IMR-90 (cell line): ENCODE measurements around the gene KIF13A. TPM values are rescaled to one million over a fixed set of nuclear protein-coding genes. Genes with fewer than 3 reads are reported as not detected.

Experiments used
- ATAC-seq: fragments of 200-7000 bp; cut with Tn5 transposase; 2 replicates; pipeline ENCODE4 v1.9.1; 2020; ENCODE audit warnings: low read depth, mild to moderate bottlenecking, moderate library complexity
- BruUV-seq: library from RNA; stranded (reverse); fragments of 400-500 nt; replicated peaks from 2 replicates; lab custom pipeline; 2021; lab: Mats Ljungman, UMichigan
- CTCF ChIA-PET: fragments of 300-600 bp; formaldehyde crosslinking; extraction: SDS; loops from one replicate; lab custom pipeline; 2021; ENCODE audit warnings: antibody characterized with exemption; lab: Yijun Ruan, JAX
- POLR2A ChIA-PET: fragments of 300-600 bp; sonication (Branson Sonifier 250); formaldehyde crosslinking; loops from one replicate; lab custom pipeline; 2022; ENCODE audit warnings: antibody characterized with exemption; ENCODE audit not compliant: unreplicated experiment; lab: Charles Lee
- DNase-seq: peaks from one replicate; pipeline ENCODE4 v3.0.0; 2013
- H2AFZ ChIP-seq: replicated peaks from 2 replicates; pipeline ENCODE3; 2013; ENCODE audit warnings: low read length, mild to moderate bottlenecking; ENCODE audit not compliant: poor library complexity
- H2AK5ac ChIP-seq: 2 replicates; pipeline ENCODE4 v1.6.1; 2013; ENCODE audit warnings: low read depth, low read length, inconsistent platforms
- H2AK9ac ChIP-seq: replicated peaks from 2 replicates; pipeline ENCODE3; 2013; ENCODE audit warnings: mild to moderate bottlenecking, low read depth, low read length, moderate library complexity; ENCODE audit not compliant: poor library complexity
- H2BK120ac ChIP-seq: 2 replicates; pipeline ENCODE4 v1.6.1; 2013; ENCODE audit warnings: low read depth, low read length, inconsistent platforms
- H2BK15ac ChIP-seq: 3 replicates; pipeline ENCODE4 v1.6.1; 2013; ENCODE audit warnings: low read depth, low read length, inconsistent platforms
- H2BK20ac ChIP-seq: 2 replicates; pipeline ENCODE4 v1.6.1; 2013; ENCODE audit warnings: low read depth, mild to moderate bottlenecking, inconsistent platforms, low read length, moderate library complexity
- H2BK5ac ChIP-seq: 2 replicates; pipeline ENCODE4 v1.6.1; 2013; ENCODE audit warnings: mild to moderate bottlenecking, low read depth, low read length, inconsistent platforms; ENCODE audit not compliant: poor library complexity, severe bottlenecking
- H3K14ac ChIP-seq: replicated peaks from 2 replicates; pipeline ENCODE4 v1.6.1; 2013; ENCODE audit warnings: low read depth, low read length, inconsistent platforms
- H3K18ac ChIP-seq: 2 replicates; pipeline ENCODE4 v1.6.1; 2013; ENCODE audit warnings: low read depth, low read length, control low read depth
- H3K23ac ChIP-seq: 2 replicates; pipeline ENCODE4 v1.6.1; 2013; ENCODE audit warnings: low read depth, low read length, inconsistent platforms
- H3K27ac ChIP-seq: 2 replicates; pipeline ENCODE4 v1.5.1; 2013; ENCODE audit warnings: mild to moderate bottlenecking, control low read depth, low read length; ENCODE audit not compliant: insufficient read depth
- H3K27me3 ChIP-seq: 2 replicates; pipeline ENCODE4 v1.6.1; 2013; ENCODE audit warnings: low read length; ENCODE audit not compliant: control insufficient read depth, insufficient read depth
- H3K36me3 ChIP-seq: 2 replicates; pipeline ENCODE4 v1.6.1; 2013; ENCODE audit warnings: low read length, mixed read lengths; ENCODE audit not compliant: control insufficient read depth, insufficient read depth
- H3K4ac ChIP-seq: 2 replicates; pipeline ENCODE4 v1.6.1; 2013; ENCODE audit warnings: low read depth, low read length, inconsistent platforms
- H3K4me1 ChIP-seq: 2 replicates; pipeline ENCODE4 v1.6.1; 2013; ENCODE audit warnings: low read length, mixed read lengths; ENCODE audit not compliant: control insufficient read depth, insufficient read depth
- H3K4me2 ChIP-seq: 2 replicates; pipeline ENCODE4 v1.6.1; 2013; ENCODE audit warnings: low read depth, mild to moderate bottlenecking, control low read depth, low read length, moderate library complexity
- H3K4me3 ChIP-seq: 2 replicates; pipeline ENCODE4 v1.5.1; 2013; ENCODE audit warnings: low read depth, mild to moderate bottlenecking, control low read depth, low read length, moderate library complexity; ENCODE audit not compliant: insufficient read depth
- H3K56ac ChIP-seq: 2 replicates; pipeline ENCODE4 v1.6.1; 2013; ENCODE audit warnings: low read length, inconsistent platforms; ENCODE audit not compliant: insufficient read depth; ENCODE audit errors: extremely low read depth
- H3K79me1 ChIP-seq, 2 experiments: 2 replicates each; pipeline ENCODE4 v1.6.1; 2013; ENCODE audit warnings: low read length in 2 of 2, inconsistent platforms in 1 of 2, low read depth in 1 of 2
- H3K9ac ChIP-seq: 2 replicates; pipeline ENCODE4 v1.6.1; 2013; ENCODE audit warnings: low read depth, low read length, control low read depth
- H3K9me1 ChIP-seq: 2 replicates; pipeline ENCODE4 v1.6.1; 2013; ENCODE audit warnings: low read length, inconsistent platforms; ENCODE audit not compliant: insufficient read depth
- H3K9me3 ChIP-seq: 2 replicates; pipeline ENCODE4 v1.6.1; 2013; ENCODE audit warnings: low read length; ENCODE audit not compliant: control insufficient read depth, insufficient read depth
- H4K20me1 ChIP-seq: 2 replicates; pipeline ENCODE4 v1.6.1; 2013; ENCODE audit warnings: low read length, inconsistent platforms; ENCODE audit not compliant: insufficient read depth
- H4K5ac ChIP-seq: 2 replicates; pipeline ENCODE4 v1.6.1; 2013; ENCODE audit warnings: mild to moderate bottlenecking, low read depth, low read length, control low read depth
- H4K8ac ChIP-seq, 2 experiments: 2 replicates each; pipeline ENCODE4 v1.6.1; 2013; ENCODE audit warnings: low read depth in 2 of 2, low read length in 2 of 2, control low read depth in 1 of 2, inconsistent platforms in 1 of 2
- H4K91ac ChIP-seq: 2 replicates; pipeline ENCODE4 v1.6.1; 2013; ENCODE audit warnings: low read depth, low read length, inconsistent platforms; ENCODE audit not compliant: insufficient read depth
- BHLHE40 ChIP-seq: fragments of 150-350 bp; IDR thresholded peaks from 2 replicates; pipeline ENCODE4 v1.6.1; 2016; ENCODE audit warnings: mild to moderate bottlenecking, low read depth, low read length
- CEBPB ChIP-seq: IDR thresholded peaks from 2 replicates; pipeline ENCODE4 v1.6.1; 2012; ENCODE audit warnings: low read depth, low read length, improper control_type of control experiment
- ELK1 ChIP-seq: fragments of 150-350 bp; IDR thresholded peaks from 2 replicates; pipeline ENCODE4 v1.6.1; 2016; ENCODE audit warnings: low read depth, mild to moderate bottlenecking, low read length, moderate library complexity, borderline replicate concordance
- FOS ChIP-seq: fragments of 150-350 bp; IDR thresholded peaks from 2 replicates; pipeline ENCODE4 v1.6.1; 2016; ENCODE audit warnings: low read depth, low read length
- MAFK ChIP-seq: IDR thresholded peaks from 2 replicates; pipeline ENCODE4 v1.6.1; 2012; ENCODE audit warnings: low read depth, low read length, improper control_type of control experiment
- MAZ ChIP-seq: IDR thresholded peaks from 2 replicates; pipeline ENCODE4 v1.6.1; 2012; ENCODE audit warnings: low read depth, mild to moderate bottlenecking, low read length, improper control_type of control experiment, moderate library complexity, borderline replicate concordance
- MXI1 ChIP-seq: IDR thresholded peaks from 2 replicates; pipeline ENCODE4 v1.6.1; 2012; ENCODE audit warnings: low read depth, mild to moderate bottlenecking, low read length, moderate library complexity, borderline replicate concordance
- RCOR1 ChIP-seq: IDR thresholded peaks from 2 replicates; pipeline ENCODE4 v1.6.1; 2012; ENCODE audit warnings: mild to moderate bottlenecking, low read length, improper control_type of control experiment; ENCODE audit not compliant: insufficient replicate concordance
- RFX5 ChIP-seq: IDR thresholded peaks from 2 replicates; pipeline ENCODE4 v1.8.0; 2012; ENCODE audit warnings: low read depth, mild to moderate bottlenecking, low read length, moderate library complexity
- SMC3 ChIP-seq: fragments of 150-350 bp; IDR thresholded peaks from 2 replicates; pipeline ENCODE4 v1.6.1; 2016; ENCODE audit warnings: low read depth, mild to moderate bottlenecking, antibody characterized with exemption, low read length, moderate library complexity
- WGBS, 2 experiments: methylation state at CpG; one replicate each; pipeline versions ENCODE4 v1.1.5 to v1.1.7; 2013; ENCODE audit warnings: missing lambda C conversion rate in 2 of 2; ENCODE audit not compliant: insufficient read length in 1 of 2; ENCODE audit errors: extremely low coverage in 2 of 2; 5-methylcytosine and 5-hydroxymethylcytosine counted together
- dilution Hi-C: fragments of 300-500 bp; cut with HindIII; formaldehyde crosslinking; loops from one replicate; pipeline ENCODE4 v1.14.3; 2018; ENCODE audit warnings: low sequenced_read_pairs; ENCODE audit not compliant: unreplicated experiment
- in situ Hi-C: fragments of 300-500 bp; cut with MboI; formaldehyde crosslinking; loops from 3 replicates; pipeline ENCODE4 v1.14.3; 2019; ENCODE audit warnings: low sequenced_read_pairs, inconsistent platforms, mixed read lengths
- intact Hi-C: fragments of 100-400 bp; cut with micrococcal nuclease; formaldehyde crosslinking; loops from 2 replicates; pipeline ENCODE4 v1.10.0; 2022
- polyA plus RNA-seq, 3 experiments: library from polyadenylated mRNA; depleted of rRNA; stranded (reverse); fragments of >200 nt; gene quantifications; 2 replicates each; pipeline ENCODE4 v1.2.3, GENCODE V29; 2012; ENCODE audit warnings: low replicate concordance in 1 of 3
- total RNA-seq: library from RNA; depleted of rRNA; stranded (reverse); fragments of >200 nt; gene quantifications from 2 replicates; pipeline ENCODE4 v1.2.3, GENCODE V29; 2012
- TF ChIP-seq, protein P1 (sequence below): conservative IDR thresholded peaks from 2 replicates; pipeline ENCODE4 v1.5.1; 2012; ENCODE audit warnings: mild to moderate bottlenecking, low read depth, low read length, improper control_type of control experiment

Gene KIF13A
- total and polyA plus RNA-seq, 2 of the 4 experiments (the other 2 are of a cell fraction), result 23.3 to 51.8 TPM

DNA sequence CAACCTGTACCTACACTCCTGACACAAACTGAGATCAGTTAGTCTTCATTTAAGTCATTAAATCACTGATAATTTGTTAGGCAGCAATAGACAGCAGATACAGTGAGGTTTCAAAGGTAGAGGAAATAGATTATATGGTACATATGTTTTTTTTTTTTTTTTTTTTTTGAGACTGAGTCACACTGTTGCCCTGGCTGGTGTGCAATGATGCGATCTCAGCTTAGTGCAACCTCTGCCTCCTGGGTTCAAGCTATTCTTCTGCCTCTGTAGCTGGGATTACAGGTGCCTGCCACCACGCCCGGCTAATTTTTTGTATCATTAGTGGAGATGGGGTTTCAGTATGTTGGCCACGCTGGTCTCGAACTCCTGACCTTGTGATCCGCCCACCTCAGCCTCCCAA lies 38.2 kb upstream of the KIF13A start:
- H3K23ac ChIP-seq, result no peak overlapping the region
- no peaks in the 10 kb centered on the region; a peak in 1 of 4 replicates for H3K79me1 ChIP-seq
- H2BK5ac ChIP-seq, result no peak overlapping the region
- H3K9me3 ChIP-seq, result no peaks in the 10 kb centered on the region
- 80% methylated on average over 1 of the region's 6 CpGs; no CpG with 5 or more reads in 1 of the 2 experiments for WGBS, 2 experiments
- no peak overlapping the region for H3K4ac ChIP-seq
- no peak overlapping the region for H3K56ac ChIP-seq
- H3K4me2 ChIP-seq, result no peak overlapping the region
- intact Hi-C loops (no loop called here), dilution Hi-C loops (no loop called here), in situ Hi-C loops (no loop called here)
- H3K36me3 ChIP-seq, result no peaks in the 10 kb centered on the region
- H3K18ac ChIP-seq, result no peak overlapping the region
- H4K5ac ChIP-seq, result no peak overlapping the region
- no peak overlapping the region for H2BK20ac ChIP-seq
- ATAC-seq (no peak), DNase-seq (peak; percentile 32)
- TF ChIP-seq MAZ (no peak), BHLHE40 (no peak), MXI1 (no peak), RCOR1 (no peak), ELK1 (no peak), RFX5 (no peak), CEBPB (no peak), MAFK (no peak), SMC3 (no peak), FOS (no peak)
- TF ChIP-seq, protein P1, sequence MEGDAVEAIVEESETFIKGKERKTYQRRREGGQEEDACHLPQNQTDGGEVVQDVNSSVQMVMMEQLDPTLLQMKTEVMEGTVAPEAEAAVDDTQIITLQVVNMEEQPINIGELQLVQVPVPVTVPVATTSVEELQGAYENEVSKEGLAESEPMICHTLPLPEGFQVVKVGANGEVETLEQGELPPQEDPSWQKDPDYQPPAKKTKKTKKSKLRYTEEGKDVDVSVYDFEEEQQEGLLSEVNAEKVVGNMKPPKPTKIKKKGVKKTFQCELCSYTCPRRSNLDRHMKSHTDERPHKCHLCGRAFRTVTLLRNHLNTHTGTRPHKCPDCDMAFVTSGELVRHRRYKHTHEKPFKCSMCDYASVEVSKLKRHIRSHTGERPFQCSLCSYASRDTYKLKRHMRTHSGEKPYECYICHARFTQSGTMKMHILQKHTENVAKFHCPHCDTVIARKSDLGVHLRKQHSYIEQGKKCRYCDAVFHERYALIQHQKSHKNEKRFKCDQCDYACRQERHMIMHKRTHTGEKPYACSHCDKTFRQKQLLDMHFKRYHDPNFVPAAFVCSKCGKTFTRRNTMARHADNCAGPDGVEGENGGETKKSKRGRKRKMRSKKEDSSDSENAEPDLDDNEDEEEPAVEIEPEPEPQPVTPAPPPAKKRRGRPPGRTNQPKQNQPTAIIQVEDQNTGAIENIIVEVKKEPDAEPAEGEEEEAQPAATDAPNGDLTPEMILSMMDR, result no peak
- H2BK120ac ChIP-seq, result no peak overlapping the region
- no peaks in the 10 kb centered on the region for H4K20me1 ChIP-seq
- H2AK9ac ChIP-seq, result no peak overlapping the region
- no peak overlapping the region for H3K27ac ChIP-seq
- peaks cover 7% of the 10 kb centered on the region for H3K9me1 ChIP-seq
- H3K9ac ChIP-seq, result no peak overlapping the region
- ChIA-PET POLR2A (no interaction called here), CTCF (no interaction called here)
- no TSS peak for BruUV-seq
- no peak overlapping the region for H2BK15ac ChIP-seq
- no peak overlapping the region for H4K91ac ChIP-seq
- H2AK5ac ChIP-seq, result no peak overlapping the region
- H3K4me3 ChIP-seq, result no peak overlapping the region
- no peaks in the 10 kb centered on the region for H3K27me3 ChIP-seq
- no peak overlapping the region for H3K14ac ChIP-seq
- peaks cover 7% of the 10 kb centered on the region for H3K4me1 ChIP-seq
- no peak overlapping the region for H2AFZ ChIP-seq
- no peak overlapping the region for H4K8ac ChIP-seq
